NCI-H187 treated with DMSO at 0.1 percent for 48 hours (cell line): Measurements from ENCODE around the gene CARHSP1.
A peak's percentile ranks its signal among the peaks of the same experiment; 100 is the strongest.
"Not testable (repeated sequence)": the region's sequence is repeated elsewhere in the genome, so short reads cannot be mapped to it uniquely, and the experiment has no call there.

Experiments used
- DNase-seq: peaks from one replicate; lab custom pipeline; 2025; lab: John Stamatoyannopoulos, UW

CARHSP1 gene

DNA sequence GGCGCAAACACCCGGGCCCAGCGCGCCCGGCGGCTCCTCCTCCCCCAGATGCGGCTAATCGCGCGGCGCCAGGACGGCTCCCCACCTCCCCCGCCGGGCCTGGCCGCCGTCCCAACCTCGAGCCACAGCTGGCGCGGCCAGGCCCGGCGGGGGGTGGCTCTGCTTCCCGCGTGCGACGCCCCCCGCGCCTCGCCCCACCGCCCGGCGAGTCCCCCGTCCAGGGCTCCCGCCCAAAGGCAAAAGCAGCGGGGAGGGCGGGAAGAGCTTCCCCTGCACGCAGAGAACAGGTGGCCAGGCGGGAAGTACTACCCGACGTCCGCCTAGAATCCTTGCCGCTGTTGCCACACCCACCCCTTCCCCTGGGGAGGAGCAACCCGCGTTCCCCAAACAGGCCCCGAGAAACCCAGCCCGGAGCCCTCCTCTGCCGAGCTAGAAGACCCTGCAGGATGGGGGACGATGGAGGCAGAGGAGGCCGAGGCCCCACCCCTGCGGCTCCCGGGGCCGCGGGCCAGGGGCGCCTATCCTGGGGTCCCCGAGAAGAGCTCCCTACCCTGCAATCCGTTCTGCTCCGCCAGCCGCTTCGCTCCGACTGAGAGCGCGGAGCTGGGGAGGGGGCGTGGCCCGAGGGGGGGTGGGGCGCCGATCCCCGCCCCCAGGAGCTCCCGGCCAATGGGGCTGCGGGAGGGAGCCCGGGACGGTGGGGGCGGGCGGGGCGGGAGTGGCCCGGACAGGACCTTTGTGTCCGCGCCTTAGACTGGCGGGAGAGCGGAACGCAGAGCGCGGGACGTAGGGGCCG, at the start of gene CARHSP1:
Gene CARHSP1 (minus strand): TSS at position 591 of the 796 bp plus-strand sequence. CDS start 9,678 bp downstream, outside the sequence.
- DNase-seq, result peak; percentile 54

DNA sequence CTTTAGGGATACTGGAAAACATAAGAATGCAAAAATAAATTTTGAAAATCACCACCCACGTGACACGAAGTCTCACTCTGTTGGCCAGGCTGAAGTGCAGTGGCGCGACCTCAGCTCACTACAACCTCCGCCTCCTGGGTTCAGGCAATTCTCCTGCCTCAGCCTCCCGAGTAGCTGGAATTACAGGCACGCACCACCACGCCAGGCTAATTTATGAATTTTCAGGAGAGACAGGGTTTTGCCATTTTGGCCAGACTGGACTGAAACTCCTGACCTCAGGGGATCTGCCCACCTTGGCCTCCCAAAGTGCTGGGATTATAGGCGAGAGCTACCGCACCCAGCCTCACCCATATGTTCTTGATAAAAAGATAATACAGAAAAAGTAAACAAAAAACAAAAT, 48.5 kb upstream of the CARHSP1 start:
- DNase-seq, result not testable (repeated sequence)

DNA sequence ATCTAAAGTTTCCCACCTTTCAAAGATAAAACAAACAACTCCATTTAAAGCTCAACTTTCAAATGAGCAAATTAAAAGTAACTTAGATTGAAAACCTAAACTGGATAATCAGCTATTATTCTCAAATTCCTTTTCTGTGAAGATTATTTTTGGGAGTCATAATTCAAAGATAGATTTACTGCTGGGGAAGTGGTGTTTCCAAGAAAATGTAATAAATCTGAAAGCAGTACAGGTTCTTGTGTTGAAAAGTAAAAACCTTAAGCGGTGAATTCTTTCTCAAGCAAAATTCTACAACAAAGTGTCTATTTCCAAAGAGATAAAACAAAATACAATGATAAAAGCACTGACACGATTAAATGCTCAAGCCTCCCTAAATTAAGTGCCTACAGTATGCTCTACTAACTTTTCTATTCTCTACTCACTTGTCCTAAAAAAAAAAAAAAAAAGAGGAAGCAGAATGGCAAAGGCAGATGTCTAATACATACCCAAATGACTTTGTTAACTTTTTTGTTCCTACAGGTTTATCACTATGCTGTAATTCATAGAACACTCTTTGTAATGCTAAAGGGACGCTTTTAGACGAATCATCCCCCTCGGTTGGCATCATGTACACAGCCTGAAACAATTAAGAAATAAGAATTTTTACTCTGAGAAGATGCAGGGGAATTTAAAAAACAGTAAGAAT, 47.9 kb upstream of the CARHSP1 start:
- no peak for DNase-seq

DNA sequence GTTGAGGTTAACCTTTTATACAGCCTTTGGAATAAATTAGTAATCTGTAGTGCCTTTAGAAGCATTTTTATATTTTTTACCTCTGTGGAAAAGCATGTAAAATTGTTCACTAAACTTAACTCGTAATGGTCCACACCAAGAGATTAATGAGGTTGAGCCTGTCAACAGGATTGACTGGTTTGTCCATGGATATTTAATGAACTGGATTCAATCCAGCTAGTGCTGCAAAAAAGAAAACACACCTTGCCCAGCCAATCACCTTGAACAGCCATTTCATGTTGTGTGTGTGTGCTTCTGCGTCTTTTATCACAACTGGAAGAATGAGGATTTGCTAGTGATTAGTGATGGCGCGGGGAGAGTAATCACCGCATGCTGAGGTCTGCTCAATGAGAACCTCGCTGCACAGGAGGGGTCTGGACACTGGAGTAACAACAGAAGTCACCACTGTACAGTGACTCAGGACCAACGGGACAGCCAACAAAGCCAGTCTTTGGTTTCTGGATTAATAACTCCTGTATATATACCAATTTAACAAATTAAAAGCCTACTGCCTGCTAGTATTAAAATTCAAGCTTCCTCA, 47.0 kb upstream of the CARHSP1 start:
- no peak for DNase-seq

DNA sequence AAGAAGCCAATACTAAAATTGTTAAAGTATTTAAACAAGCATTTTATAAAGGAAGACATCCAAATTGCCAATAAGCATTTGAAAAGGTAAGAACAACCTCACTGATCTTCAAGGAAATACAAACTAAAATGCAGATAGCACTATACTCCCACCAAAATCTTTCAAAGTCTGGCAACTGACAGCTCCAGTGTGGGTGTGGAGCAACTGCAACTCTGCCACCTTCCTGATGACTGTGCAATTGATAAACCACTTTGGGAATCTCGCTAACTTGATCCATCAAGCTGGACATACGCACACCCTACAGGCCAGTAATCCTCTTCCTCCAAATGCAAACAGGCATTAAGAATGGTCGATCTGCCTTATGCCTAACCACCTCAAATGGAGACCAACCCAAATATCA, 45.3 kb upstream of the CARHSP1 start:
- no peak for DNase-seq

DNA sequence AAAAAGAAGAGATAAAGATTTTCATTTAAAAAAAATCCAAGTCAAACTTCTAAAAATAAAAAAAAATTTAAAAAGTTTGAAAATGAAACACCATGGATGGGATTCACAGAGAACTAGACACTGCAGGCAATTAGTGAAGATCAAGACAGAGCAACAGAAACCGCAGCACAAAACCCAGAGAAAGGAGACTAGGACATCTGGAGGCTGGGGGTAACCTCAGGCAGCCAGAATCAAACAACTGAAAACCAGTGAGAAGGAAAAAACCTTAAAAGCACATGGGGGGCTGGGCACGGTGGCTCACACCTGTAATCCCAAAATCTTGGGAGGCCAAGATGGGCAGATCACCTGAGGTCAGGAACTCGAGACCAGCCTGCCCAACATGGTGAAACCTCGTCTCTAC, 44.0 kb upstream of the CARHSP1 start:
- no peak for DNase-seq

DNA sequence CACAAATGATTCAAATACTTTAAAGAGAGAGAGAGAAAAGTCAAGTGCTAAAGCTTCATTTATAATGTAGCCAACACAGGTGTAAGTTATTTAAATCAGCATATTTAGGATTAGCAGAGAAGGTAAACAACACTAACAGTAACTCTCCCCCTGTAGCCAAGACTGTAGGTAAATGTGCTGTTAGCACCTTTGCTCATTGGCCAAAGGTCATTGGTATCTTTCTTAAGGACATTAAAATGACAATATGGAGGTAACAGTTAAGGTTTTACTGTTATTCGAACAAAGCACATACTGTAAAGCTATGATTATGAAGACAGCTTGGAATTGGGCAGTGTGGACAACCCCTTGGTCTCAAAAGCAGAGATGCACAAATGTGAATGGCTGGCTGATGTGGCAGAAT, 42.0 kb upstream of the CARHSP1 start:
- no peak for DNase-seq

DNA sequence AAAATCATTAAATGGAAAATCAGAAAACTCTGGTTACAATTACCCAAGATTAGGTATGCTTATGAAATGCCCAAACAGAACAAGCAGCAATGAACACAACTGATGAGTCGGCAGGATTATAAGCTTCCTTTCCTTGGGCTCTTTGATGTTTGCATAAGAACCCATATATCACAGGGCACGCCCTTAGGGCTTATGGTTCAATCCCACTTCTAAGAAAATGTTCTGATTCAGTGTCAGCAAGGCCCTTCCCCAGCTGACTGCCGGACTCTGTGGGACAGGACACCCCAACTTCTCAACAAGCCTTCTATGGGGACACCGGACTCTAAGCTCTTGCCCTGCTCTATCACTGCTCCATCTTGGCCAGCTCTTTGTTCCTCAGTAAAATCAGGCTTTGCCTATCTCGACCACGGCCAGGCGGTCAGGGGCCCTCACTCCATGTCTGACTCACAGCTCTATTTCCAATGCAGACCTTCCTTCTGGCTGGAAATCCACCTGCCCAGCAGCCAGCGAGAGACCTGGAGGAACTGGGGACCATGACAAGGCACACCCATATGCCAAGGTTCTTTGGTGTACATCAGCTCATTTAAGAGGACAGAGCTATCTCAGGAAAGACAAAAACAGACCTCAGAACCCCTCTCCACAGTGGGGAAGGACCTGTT, 40.1 kb upstream of the CARHSP1 start:
- DNase-seq, result no peak

DNA sequence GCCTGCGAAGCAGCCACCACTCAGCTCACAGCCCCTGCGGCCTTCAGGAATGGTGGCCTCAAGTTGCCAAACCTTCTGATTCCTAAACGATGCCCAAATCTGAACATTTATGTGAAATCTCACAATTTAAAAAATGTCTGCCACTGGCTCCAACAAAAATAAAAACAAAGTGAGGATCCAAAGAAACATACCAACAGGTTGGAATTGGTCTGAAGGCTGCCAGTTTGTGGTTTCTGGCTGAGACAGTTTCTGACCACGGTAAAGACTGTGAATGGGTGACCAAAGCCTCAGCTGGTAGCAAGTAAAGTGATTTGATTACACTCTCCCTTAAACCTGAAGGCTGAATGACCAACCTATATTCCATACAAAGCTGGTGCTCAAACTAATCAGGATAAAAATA, 38.3 kb upstream of the CARHSP1 start:
- no peak for DNase-seq

DNA sequence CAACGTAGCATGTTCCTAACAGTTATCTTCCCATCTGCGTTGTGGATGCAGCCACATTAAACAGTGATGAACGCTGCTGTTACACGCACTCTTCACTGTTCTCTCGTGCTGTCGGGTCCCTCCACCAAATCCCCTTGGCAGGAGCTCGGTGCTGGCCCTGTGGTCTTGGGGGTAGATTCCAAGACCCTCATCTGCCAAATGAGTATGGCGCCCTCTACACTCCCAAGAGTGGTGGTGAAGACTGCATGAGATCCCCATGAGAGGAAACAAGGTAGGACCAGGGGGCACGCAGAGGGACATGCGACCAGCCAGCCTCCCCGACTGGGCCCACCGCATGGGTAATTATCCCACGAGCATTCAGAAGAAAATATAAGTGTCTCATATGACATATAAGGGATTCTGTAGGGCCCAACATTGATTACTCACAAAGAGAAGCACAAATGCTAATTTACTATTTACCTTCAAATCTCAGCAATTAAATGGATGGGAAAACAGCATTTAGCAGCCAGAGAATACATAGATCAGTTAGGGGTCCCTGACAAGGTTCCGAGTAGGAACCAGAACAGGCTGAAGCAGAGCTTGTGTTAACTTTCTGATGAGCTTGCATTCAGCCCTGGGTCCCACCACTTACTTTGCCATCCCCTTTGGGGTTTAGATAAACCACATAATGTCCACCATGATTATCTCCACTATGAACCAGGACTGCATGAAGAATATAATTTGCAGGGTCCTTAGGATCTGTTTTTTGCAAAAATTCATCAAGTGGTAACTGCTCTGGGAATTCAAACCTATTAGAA, 37.2 kb upstream of the CARHSP1 start:
- DNase-seq, result no peak

DNA sequence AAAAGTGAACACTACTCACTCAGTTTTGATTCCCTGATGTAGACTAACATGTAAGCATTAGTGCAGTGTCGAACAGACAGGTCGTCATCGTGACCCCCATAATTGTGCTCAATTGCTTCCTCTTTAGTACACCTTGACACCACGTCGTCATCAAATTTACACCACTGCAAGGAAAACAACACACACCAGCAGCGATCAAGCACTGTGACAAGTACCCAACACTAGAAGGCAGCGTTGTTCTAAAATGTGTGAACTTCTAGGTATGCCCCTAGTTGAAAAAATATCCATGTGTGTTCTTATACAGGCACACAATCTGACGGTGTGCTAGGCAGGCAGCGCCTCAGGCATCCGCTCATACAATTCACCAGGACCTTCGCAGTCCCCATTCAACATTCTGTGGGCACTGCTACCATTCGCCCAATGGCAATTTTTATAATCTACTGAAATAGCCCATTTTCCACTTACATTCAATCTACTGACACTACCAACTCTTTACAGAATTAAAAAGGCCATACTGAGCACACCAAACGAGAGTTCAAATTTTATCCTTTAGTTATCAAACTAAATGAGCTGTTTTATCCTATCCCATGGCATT, 36.5 kb upstream of the CARHSP1 start:
- DNase-seq, result no peak

DNA sequence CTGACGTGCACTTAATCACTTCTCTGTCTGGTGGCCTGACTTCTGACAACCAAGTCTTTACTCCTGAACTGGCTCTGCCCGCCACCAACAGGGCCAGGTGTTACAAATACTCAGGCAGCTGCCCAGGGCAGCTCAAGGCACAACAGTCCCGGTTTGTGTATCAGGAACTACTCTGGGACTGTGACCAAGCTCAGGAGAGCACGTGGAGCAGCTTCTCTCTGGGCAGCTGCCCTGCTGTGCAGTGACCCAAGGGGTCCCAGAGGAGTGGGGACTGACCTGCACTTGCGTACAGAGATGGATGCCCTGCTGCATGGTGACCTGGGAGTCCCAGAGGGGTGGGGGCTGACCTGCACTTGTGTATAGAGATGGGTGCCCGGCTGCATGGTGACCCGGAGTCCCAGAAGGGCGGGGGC, 35.2 kb upstream of the CARHSP1 start:
- no peak for DNase-seq

DNA sequence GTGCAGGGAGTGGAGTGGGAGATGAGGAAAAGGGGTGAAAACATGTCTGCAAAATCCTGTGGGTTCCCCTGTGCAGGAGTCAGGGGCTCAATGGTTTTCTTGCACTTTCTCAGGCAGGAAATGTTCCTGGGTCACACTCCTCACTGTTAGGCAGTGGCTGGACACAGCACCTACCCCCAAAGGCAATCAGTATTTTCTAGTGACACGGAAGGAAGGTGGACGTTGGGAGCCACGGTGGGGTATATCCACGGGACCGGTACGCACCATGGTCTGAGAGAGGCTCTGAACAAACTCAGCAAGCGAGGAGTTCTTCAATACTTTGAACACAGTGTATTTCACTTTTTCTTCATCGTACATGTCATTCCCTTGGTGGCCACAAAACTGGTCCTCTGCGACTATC, 34.2 kb upstream of the CARHSP1 start:
- DNase-seq, result no peak

DNA sequence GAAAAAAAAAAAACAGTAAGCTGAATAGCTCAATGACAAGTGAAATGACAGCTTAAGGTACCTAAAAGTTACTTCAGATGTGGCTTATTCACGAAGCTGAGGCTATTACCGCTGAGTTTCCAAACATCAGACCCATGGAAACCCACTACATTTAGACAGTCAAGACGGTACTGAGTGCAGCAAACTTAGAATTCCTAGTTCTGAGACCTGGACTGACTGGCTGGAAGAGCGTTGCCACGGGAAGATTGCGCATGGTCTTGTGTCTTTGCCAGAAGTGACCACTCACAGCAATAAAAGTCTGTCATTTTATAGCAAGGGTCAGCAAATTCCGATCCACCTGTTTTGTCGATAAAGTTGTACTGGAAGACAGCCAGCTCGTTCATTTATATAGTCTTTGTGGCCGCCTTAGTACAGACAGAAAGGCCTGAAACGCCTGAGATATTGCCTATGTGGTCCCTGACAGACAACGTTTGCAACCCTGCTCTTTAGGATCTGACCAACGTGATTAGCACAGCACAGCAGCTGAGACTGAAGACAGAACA, 32.6 kb upstream of the CARHSP1 start:
- no peak for DNase-seq

DNA sequence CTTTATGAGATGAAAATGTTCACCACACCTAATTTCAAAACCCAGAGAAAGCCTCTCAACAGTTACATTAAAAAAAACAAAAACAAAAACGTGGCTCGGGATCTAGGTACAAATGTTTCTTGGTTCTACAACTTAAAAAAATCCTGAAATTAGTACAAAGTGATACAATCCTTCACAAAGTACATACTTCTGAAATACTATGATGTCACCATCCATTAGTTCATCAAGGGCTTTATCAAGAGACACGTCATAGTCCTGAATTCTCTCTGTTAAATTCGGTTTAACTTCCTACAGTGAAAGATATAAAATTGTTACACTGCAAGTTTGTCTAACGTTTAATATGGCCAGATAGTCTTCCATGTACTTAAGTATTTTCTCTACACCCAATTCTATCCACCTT, 31.5 kb upstream of the CARHSP1 start:
- DNase-seq, result no peak

DNA sequence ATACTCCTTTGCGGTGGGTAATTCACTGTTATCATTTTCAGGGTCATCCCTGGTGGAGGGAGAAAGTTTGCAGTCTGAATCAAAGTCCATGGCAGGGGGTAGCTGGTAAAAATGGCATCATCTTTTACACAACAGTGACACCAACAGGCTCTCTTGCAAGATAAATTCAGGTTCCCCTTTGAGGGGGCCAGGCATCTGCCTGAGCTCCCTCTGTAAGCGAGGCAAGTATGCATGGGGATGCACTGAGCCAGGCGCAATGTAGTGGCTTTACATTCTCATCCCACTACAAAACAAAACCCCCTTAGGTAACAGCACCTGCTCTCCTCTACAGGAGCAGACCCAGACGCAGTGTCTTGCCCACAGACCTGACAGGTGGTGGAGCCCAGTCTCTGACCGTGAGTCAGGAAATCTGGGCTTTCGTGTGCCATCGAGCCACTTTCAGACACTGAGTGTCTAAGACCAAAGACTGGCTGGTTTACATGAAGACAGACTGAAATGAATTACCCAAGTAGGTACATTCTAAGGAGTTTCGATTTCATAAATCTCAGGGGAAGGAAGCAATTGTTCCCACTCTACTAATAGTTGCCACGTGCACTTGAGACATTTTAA, 31.0 kb upstream of the CARHSP1 start:
- no peak for DNase-seq

DNA sequence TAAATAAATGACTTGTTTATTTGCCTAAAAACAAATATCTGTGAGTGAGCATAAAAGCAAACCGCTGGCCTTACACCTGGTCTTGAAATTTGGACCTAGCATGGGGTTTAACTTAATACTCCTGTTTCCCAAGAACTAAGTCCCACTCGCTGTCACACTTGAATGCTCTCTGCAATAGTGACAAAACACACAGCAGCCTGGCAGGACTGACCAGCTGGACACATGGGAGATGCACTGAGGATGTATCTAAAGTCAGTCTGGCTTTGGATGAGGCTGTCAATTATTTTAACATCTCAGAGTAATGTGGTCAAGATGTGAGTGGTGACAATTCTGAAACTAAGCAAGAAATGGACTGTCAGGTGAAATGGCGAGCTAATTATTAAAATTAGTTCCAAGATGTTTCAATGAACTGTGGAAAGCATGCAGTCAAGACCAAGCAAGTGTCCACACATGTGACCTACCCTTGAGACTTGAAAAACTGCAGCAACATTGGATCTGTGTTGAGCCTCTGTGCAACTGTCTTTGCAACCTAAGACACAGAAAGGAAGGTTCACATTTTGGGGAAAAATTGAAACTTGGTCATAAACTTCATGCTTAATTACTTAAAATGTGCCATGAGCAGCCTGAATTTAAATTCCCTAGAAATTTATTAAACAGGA, 30.0 kb upstream of the CARHSP1 start:
- DNase-seq, result no peak

DNA sequence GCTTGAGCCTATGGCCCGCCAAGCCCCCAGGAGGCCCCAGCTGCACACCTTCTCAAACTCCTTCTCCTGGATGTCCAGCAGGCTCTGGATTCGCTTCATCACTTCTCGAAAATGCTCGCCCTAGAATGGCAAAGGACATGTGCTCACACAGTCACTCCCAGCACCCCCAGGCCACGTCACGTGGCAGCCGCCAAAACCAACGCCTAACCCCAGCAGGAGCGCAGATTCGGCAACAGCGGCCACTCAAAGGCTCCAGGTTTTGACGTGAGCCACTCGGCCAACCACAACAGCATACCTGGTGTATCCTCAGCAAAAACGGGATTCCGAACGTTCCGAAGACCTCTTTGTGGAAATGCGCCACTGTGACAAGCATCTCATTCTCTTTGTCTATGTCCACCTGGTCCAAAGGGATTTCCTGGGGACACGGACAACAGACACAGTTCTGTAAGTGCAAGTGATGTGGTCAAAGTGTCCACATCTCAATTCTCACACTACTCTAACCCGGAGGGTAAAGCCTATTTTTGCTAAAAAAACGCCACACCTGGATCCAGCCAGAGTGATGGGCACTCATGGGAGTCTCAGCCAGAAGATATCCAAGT, 26.0 kb upstream of the CARHSP1 start:
- DNase-seq, result no peak

DNA sequence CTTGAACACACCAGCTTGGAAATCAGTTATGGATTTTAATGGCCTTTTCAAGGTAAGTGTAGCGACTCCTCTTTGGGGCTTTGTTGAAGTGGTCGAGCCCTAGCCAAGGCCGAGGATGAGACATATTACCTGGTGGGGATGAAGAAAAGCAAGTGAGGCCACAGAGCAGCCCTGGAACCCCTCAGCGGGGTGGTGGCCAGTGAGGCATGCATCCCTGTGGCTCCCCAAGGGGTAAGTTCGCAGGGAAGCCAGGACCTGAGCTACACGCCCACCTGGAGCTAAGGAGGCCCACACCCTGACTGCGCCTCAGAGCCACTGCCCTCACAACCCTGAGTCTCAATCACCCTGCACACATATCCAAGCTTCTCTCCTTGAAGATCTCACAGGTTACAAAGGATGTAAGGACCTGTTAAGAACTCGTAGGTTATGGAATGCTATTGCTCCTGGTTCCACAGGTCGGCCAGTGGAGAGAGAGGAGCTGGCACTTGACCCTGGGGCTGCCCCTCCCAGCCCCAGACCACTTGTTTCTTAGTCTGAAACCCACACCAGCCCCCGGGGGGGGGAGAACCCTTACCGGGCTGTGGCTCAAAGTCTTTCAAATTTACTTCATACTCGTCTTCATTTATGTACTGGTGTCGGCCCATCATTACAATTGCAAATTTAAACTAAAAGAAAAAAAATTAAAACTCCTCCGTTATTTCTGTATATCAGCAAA, 25.3 kb upstream of the CARHSP1 start:
- DNase-seq, result no peak
